KG1 (cell line): ENCODE data around the gene PLEKHG2.

Experiments used
- DNase-seq: peaks from one replicate; lab custom pipeline; 2025; lab: John Stamatoyannopoulos, UW

PLEKHG2 gene

GRCh38 chr19:39422020-39422419 is 9.6 kb downstream of the PLEKHG2 start:
- no peak for DNase-seq

DNA sequence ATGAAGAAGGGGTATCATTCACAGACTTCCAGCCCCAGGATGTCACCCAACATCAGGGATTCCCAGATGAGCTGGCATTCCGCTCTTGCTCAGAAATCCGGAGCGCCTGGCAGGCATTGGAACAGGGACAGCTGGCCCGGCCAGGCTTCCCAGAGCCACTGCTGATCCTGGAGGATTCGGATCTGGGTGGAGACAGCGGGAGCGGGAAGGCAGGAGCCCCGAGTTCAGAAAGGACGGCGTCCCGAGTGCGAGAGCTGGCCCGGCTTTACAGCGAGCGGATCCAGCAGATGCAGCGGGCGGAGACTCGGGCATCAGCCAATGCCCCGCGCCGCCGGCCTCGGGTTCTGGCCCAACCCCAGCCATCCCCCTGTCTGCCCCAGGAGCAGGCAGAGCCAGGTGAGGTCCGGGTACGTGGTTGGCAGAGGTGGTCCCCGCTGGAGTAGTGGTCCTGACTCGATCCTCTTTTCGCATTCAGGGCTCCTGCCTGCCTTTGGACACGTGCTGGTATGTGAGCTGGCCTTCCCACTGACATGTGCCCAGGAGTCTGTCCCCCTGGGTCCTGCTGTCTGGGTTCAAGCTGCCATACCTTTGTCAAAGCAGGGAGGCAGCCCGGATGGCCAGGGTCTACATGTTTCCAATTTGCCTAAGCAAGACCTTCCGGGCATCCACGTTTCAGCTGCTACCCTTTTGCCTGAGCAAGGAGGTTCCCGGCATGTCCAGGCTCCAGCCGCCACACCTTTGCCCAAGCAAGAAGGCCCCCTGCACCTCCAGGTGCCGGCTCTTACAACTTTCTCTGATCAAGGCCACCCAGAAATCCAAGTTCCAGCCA is 11.0 kb downstream of the PLEKHG2 start:
- DNase-seq: no peak

DNA sequence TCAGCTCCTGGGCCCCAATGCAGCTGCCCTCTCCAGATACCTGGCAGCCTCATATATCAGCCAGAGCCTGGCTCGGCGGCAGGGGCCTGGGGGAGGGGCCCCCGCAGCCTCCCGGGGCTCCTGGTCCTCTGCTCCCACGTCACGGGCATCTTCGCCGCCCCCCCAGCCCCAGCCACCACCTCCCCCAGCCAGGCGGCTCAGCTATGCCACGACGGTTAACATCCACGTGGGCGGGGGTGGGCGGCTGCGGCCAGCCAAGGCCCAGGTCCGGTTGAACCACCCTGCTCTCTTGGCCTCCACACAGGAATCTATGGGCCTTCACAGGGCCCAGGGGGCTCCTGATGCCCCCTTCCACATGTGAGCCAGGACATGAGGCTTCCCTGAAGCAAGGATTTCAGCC is 12.5 kb downstream of the PLEKHG2 start:
- DNase-seq: no peak

DNA sequence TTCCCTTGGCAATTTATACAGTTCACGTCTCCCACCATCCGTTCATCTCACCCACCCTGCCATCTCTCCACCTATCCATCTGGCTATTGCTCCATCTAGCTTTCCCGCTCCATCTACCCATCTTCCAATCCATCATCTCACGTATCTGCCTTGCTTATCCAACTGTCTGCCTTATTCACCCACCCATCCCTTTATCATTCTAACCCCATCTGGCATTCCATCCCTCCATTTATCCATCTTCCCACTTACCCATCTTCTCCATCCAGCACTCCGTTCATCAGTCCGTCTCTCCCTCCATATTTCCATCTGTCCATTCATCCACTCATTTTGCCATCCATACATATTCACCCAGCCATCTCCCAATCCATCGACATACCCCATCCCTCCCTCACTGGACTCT is 13.3 kb downstream of the PLEKHG2 start:
- no peak for DNase-seq

DNA sequence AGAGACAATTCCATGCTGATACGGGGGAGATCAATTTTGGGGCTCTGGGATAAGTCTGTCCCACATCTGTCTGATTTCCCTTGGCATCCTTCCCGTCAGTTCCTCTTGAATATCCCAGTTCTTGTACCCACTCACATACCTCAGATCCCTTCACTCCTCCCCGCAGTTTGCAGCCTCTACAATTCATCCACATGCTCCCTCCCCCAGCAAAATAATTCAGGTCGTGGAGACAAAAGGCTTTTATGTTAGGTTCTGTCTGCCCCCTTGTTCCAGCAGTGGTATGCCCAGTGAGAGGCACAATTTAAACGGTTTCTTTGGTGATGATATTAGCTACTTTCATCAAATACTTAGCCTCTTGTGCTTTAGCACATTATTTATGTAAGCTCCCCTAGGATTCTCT is 13.7 kb downstream of the PLEKHG2 start:
- DNase-seq: no peak

DNA sequence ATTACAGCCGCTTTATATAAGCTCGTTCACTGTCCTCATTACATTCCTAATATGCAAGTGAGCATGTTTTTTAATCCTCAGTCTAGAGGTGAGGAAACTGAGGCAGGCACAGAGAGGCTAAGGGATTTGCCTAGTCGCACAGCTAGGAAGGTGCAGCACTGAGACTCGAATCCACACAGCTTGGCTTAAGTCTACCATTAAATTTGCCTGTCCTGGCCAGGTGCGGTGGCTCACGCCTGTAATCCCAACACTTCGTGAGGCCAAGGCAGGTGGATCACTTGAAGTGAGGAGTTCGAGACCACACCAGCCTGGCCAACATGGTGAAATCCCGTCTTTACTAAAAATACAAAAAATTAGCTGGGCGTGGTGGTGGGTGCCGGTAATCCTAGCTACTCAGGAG is 15.2 kb downstream of the PLEKHG2 start:
- no peak for DNase-seq

DNA sequence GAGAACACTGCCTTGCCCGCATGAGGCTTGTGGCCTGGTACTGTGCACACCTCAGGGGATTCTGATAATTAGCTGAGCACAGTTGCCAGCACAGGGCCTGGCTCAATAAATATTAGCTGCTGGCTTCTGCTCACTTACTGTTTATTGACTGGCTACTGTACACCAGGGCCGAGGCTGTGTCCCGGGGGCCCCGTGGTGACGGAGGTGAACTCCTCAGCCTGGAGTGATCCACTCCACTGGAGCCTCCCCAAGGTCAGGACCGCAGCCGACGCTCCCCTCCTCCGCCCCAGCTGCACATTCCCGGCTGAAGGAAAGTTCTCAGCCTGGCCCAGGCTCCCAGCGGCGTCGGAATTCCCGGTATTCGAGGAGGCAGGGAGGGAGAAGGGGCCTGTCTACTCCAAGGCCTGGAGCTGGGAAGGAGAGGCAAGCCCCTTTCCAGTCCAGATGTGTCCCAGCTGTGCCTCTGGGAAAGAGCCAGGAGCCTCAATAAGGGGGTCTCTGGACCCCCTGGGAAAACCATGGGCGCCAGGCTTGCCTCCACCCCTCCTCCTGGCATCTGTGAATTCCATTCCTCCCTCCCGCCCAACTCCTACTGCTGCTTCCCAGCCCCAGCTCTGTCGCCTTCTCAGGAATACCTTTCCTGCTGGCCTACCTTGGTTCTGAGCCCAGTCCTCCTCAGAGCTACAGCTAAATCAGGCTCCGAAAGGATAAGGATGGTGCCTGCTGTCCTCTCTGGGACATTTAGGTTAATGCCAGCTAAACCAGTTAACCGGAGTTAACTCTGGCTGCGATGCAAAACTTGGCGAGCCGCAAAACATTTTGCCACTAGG is 16.0 kb downstream of the PLEKHG2 start:
- no peak for DNase-seq

DNA sequence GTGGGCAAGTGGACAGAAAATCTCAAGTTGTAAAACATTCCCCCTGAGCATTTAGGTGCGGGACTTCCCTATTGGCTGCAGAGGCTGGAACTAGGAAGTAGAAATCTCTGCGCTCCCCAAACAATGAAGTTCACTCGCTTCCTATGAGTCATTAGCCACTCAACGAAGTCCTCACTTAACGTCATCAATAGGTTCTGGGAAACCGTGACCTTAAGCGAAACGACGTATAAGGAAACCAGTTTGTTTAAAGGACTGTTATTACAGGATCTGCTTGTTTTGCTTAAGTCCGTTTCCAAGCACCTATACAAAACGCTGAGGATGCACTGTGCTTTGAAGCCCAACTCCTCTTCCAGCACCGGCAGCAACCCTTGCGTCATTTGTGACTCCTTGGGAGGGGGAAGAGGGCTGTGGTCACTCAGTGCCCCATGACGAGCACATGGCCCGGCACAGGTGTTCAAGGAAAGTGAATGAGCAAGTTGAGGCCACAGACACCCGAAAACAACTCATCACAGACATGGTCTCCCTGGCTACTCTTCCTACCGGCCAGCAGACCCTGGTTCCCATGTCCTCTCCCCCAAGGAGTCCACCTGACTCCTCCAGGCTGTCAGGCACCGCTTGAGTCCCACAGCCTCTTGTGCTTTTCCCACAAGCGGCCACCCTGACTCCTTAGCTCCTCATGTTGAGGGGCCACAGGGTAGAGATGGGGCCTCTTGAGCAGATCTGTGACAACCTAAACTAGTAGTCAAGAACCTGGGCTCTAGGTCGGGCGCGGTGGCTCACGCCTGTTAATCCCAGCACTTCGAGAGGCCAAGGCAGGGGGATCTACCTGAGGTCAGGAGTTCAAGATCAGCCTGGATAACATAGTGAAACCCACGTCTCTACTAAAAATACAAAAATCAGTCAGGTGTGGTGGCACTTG is 18.5 kb downstream of the PLEKHG2 start:
- DNase-seq: no peak

DNA sequence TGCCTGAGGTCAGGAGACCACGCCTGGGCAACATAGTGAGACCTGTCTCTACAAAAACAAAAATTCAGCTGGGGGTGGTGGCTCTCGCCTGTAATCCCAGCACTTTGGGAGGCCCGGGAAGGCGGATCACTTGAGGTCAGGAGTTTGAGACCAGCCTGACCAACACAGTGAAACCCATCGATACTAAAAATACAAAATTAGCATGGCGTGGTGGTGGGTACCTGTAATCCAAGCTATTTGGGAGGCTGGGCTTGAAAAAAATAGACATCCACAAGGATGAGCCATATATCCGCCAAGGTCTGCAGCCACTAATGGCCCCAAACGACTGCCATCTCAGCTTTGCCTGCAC is 20.2 kb downstream of the PLEKHG2 start:
- no peak for DNase-seq

DNA sequence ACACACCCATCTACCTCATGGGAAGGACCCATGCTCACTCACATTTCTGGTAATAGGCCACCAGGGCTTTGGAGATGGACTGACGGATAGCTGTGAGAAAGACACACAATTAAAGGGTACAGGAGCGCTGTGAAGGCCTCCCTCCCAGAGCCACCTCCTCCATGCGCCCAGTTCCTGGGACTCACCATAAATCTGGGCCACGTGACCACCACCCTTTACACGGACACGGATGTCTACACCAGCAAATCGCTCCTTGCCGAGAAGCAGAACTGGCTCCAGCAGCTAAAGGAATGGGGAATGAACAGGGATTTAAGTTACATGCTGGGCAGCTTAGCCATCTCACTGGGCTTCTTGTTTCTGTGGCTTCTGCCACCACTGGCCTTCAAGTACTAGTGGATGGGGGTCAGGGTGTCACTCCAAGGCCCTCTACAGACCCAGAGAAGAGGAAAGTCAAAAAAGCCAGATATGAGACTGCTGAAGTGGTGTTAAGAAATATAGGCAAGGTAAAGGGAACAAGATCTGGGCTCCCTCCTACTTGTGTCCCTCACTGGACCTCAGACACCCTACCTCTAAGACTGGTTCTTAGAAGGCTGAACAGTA is 21.1 kb downstream of the PLEKHG2 start:
- no peak for DNase-seq

DNA sequence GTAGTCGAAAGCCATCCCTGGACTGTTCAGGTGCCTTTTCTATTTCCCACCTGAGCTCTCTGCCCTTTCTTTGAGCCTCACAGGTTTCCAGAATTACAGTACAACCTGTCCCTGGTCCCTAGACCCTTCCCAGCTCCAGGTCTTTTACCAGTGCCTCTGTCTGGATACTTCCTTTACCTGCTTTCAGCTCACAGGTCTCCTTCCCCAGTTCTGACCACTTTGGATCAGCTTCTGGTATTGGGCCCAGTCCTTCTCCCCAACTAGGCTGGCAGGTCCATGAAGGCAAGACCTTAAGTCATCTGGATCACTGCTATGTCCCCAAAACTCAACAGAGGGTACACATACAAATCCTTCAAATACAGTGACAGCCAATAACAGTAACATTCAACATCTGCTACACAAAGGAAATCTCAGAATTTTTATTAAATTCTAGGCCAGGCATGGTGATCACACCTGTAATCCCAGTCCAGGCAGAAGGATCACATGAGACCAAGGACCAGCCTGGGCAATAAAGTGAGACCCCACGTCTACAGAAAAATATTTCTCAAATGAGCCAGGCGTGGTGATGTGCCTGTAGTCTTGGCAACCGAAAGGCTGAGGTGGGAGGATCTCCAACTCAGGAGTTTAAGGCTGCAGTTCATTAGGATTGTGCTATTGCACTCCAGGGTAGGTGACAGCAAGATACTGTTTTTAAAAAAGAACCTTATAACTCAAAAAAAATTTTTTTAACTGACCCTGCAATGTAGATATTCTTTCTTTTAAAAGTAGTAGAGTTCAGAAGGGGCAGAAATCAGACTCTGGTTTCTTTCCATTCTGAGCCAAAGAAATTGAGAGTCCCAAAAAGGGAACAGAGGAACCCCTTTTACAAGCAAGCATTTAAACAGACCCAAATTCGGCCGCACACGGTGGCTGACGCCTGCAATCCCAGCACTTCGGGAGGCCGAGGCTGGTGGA is 21.9 kb downstream of the PLEKHG2 start:
- no peak for DNase-seq

DNA sequence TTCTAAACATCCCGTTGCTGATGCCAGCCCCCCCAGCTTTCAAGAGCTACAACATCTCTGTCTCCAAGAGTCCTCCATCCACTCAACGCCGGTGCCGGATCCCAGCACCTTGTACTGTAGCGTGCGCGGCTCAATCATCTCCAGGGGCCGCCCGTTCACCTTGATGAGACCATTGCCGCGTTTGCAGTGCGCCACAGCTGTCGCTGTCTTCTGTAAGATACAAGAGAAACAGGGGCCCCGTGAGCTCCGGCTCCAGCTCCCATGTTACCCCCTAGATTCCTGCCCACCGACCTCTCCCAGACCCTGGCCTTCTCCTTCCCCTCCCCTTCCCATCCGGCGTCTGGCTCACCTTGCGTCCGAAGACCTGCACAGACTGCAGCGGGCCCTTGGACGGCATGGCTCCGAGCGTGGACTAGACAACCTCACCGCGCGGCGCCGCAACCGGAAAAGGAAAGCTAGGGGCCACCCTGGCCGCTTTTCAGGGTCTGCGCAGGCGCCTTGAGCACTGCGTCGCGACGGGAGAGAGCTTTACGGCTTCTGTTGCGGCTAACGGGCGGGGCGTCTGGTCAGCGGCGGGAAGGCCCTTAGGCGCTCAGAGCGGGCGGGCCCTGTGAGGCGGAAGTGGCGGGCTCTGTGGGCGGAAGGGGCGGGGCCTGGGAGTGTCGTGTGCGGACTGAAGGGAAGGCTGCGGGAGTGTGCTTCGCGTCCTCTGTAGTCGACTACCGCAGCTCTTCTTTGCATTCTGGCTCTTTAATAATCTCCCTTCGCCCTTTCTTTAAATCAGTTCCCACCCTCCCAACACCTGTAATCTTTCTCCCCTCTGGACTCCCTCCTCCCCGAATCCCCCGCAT is 23.3 kb downstream of the PLEKHG2 start, which contains the start of gene RPS16:
Gene RPS16, minus strand, starts transcription at position 451 of the 851 bp plus-strand sequence. Its CDS starts 54 bp downstream, at position 397.
- peak; percentile 84 for DNase-seq

GRCh38 chr19:39436350-39436716 is 23.9 kb downstream of the PLEKHG2 start:
- DNase-seq: no peak

- DNase-seq: no peak
Measured at GRCh38 chr19:39438270-39438934, 25.9 kb downstream of the PLEKHG2 start.

GRCh38 chr19:39444598-39445195 is 32.2 kb downstream of the PLEKHG2 start:
- DNase-seq: no peak

GRCh38 chr19:39445196-39446111 is 33.0 kb downstream of the PLEKHG2 start, which contains the start of gene SUPT5H:
TSS of gene SUPT5H (plus strand) at chr19:39445582. CDS start at chr19:39445891, 309 bp downstream.
- peak; percentile 90 for DNase-seq

DNA sequence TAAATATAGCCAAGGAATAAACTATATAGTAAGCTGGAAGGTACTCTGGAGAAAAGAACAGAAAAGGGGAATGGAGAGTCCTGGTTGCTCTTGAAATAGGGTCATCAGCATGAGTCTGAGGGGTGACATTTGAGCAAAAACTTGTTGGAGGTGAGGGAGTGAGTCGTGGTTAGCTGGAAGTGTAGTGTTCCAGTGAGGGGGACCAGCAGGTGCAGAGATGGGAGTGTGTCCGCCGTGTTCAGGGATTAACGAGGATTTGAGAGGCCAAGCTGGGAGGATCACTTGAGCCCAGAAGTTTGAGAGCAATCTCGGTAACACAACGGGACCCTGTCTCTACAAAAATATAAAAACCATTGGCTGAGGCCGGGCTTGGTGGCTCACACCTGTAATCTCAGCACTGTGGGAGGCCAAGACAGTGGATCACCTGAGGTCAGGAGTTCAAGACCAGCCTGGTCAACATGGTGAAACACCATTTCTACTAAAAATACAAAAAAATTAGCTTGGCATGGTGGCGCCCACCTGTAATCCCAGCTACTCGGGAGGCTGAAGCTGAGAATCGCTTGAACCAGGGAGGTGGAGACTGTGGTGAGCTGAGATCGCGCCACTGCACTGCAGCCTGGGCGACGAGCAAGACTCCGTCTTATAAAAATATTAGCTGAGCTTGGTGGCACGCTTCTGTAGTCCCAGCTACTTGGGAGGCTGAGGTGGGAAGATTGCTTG is 34.1 kb downstream of the PLEKHG2 start:
- DNase-seq: no peak
